ENCODE data around the gene FCRL4.

FCRL4 gene

GRCh38 chr1:157597959-157598667, at the start of gene FCRL4:
TSS of gene FCRL4 (minus strand) at chr1:157598085. CDS start at chr1:157597944, 141 bp downstream.
- no peak for DNase-seq (ENCODE audit: low spot score)

GRCh38 chr1:157646144-157646543, 48.3 kb upstream of the FCRL4 start:
- DNase-seq (ENCODE audit: low spot score), result no peak

- DNase-seq (ENCODE audit: low spot score), result no peak
Observed at GRCh38 chr1:157641177-157641576, 43.3 kb upstream of the FCRL4 start.

GRCh38 chr1:157639800-157640199, 41.9 kb upstream of the FCRL4 start:
- no peak for DNase-seq (ENCODE audit: low spot score)

- no peak for DNase-seq (ENCODE audit: low spot score)
Observed at GRCh38 chr1:157628773-157629172, 30.9 kb upstream of the FCRL4 start.

- DNase-seq (ENCODE audit: low spot score), result no peak
Observed at GRCh38 chr1:157626099-157626498, 28.2 kb upstream of the FCRL4 start.

- DNase-seq (ENCODE audit: low spot score), result no peak
Observed at GRCh38 chr1:157624471-157624870, 26.6 kb upstream of the FCRL4 start.

- DNase-seq (ENCODE audit: low spot score), result no peak
Observed at GRCh38 chr1:157622471-157622870, 24.6 kb upstream of the FCRL4 start.

- no peak for DNase-seq (ENCODE audit: low spot score)
Observed at GRCh38 chr1:157618190-157618589, 20.3 kb upstream of the FCRL4 start.

- no peak for DNase-seq (ENCODE audit: low spot score)
Observed at GRCh38 chr1:157600236-157600635, 2.4 kb upstream of the FCRL4 start.

- no peak for DNase-seq (ENCODE audit: low spot score)
Observed at GRCh38 chr1:157596384-157596783, 1.5 kb downstream of the FCRL4 start.

- DNase-seq (ENCODE audit: low spot score), result no peak
Observed at GRCh38 chr1:157595356-157595755, 2.5 kb downstream of the FCRL4 start.

- DNase-seq (ENCODE audit: low spot score), result no peak
Observed at GRCh38 chr1:157585984-157586383, 11.9 kb downstream of the FCRL4 start.

- DNase-seq (ENCODE audit: low spot score), result no peak
Observed at GRCh38 chr1:157584503-157584902, 13.4 kb downstream of the FCRL4 start.

GRCh38 chr1:157580828-157581210, 17.1 kb downstream of the FCRL4 start:
- DNase-seq (ENCODE audit: low spot score), result no peak

GRCh38 chr1:157580179-157580827, 17.6 kb downstream of the FCRL4 start:
- peak; percentile 63 for DNase-seq (ENCODE audit: low spot score)

GRCh38 chr1:157577420-157577819, 20.5 kb downstream of the FCRL4 start:
- no peak for DNase-seq (ENCODE audit: low spot score)

- no peak for DNase-seq (ENCODE audit: low spot score)
Observed at GRCh38 chr1:157575744-157576143, 22.1 kb downstream of the FCRL4 start.

GRCh38 chr1:157574836-157575235, 23.0 kb downstream of the FCRL4 start:
- no peak for DNase-seq (ENCODE audit: low spot score)

- DNase-seq (ENCODE audit: low spot score), result no peak
Observed at GRCh38 chr1:157566484-157567300, 31.2 kb downstream of the FCRL4 start.

GRCh38 chr1:157562515-157562914, 35.4 kb downstream of the FCRL4 start:
- no peak for DNase-seq (ENCODE audit: low spot score)

- DNase-seq (ENCODE audit: low spot score), result no peak
Observed at GRCh38 chr1:157558119-157558518, 39.8 kb downstream of the FCRL4 start.

Measured in Ammon's horn (tissue), 1 donor.